ENCODE measurements around the gene UBE2Q1.

UBE2Q1 gene

GRCh38 chr1:154557939-154558719, at the start of gene UBE2Q1:
UBE2Q1 (minus strand) TSS chr1:154558662; CDS start chr1:154558553, 109 bp downstream.
- DNase-seq (ENCODE audit: low spot score): no peak

- DNase-seq (ENCODE audit: low spot score): peak; percentile 93
Observed at GRCh38 chr1:154607609-154608396, 49.3 kb upstream of the UBE2Q1 start, which contains the start of gene ADAR. ADAR (minus strand) TSS chr1:154608186; CDS start chr1:154608006, 180 bp downstream.

GRCh38 chr1:154607106-154607608, 48.7 kb upstream of the UBE2Q1 start:
- no peak for DNase-seq (ENCODE audit: low spot score)

- DNase-seq (ENCODE audit: low spot score): no peak
Observed at GRCh38 chr1:154605534-154605933, 47.1 kb upstream of the UBE2Q1 start.

- DNase-seq (ENCODE audit: low spot score): no peak
Observed at GRCh38 chr1:154603317-154603716, 44.9 kb upstream of the UBE2Q1 start.

- no peak for DNase-seq (ENCODE audit: low spot score)
Observed at GRCh38 chr1:154599658-154600057, 41.2 kb upstream of the UBE2Q1 start.

- no peak for DNase-seq (ENCODE audit: low spot score)
Observed at GRCh38 chr1:154598871-154599635, 40.6 kb upstream of the UBE2Q1 start.

GRCh38 chr1:154595621-154596020, 37.2 kb upstream of the UBE2Q1 start:
- DNase-seq (ENCODE audit: low spot score): no peak

- no peak for DNase-seq (ENCODE audit: low spot score)
Observed at GRCh38 chr1:154594811-154595210, 36.3 kb upstream of the UBE2Q1 start.

- no peak for DNase-seq (ENCODE audit: low spot score)
Observed at GRCh38 chr1:154593390-154593789, 34.9 kb upstream of the UBE2Q1 start.

GRCh38 chr1:154591206-154591605, 32.7 kb upstream of the UBE2Q1 start:
- no peak for DNase-seq (ENCODE audit: low spot score)

- DNase-seq (ENCODE audit: low spot score): no peak
Observed at GRCh38 chr1:154590756-154591155, 32.3 kb upstream of the UBE2Q1 start.

- DNase-seq (ENCODE audit: low spot score): no peak
Observed at GRCh38 chr1:154589780-154590179, 31.3 kb upstream of the UBE2Q1 start.

- no peak for DNase-seq (ENCODE audit: low spot score)
Observed at GRCh38 chr1:154586641-154587040, 28.2 kb upstream of the UBE2Q1 start.

- DNase-seq (ENCODE audit: low spot score): no peak
Observed at GRCh38 chr1:154586231-154586630, 27.8 kb upstream of the UBE2Q1 start.

GRCh38 chr1:154584267-154584994, 26.0 kb upstream of the UBE2Q1 start:
- no peak for DNase-seq (ENCODE audit: low spot score)

GRCh38 chr1:154583773-154584172, 25.3 kb upstream of the UBE2Q1 start:
- no peak for DNase-seq (ENCODE audit: low spot score)

GRCh38 chr1:154582885-154583284, 24.4 kb upstream of the UBE2Q1 start:
- no peak for DNase-seq (ENCODE audit: low spot score)

GRCh38 chr1:154581766-154582165, 23.3 kb upstream of the UBE2Q1 start:
- no peak for DNase-seq (ENCODE audit: low spot score)

GRCh38 chr1:154579374-154579773, 20.9 kb upstream of the UBE2Q1 start:
- no peak for DNase-seq (ENCODE audit: low spot score)

- DNase-seq (ENCODE audit: low spot score): no peak
Observed at GRCh38 chr1:154578058-154578418, 19.6 kb upstream of the UBE2Q1 start.

Measured in CD4-positive, alpha-beta T cell treated with Interleukin-6 at 100 ng/mL for 8 hours (primary cell).